Measurements from ENCODE around the gene CDH22. TPM values are rescaled to one million over a fixed set of nuclear protein-coding genes. Genes with fewer than 3 reads are reported as not detected.
A peak's percentile ranks its signal among the peaks of the same experiment; 100 is the strongest.

Gene CDH22
- polyA plus RNA-seq, 1 donor from 2014 or later = 2.1 TPM

- no peak overlapping the region for H3K27ac ChIP-seq (ENCODE audit: low read length)
- H3K9ac ChIP-seq (ENCODE audit: low read length) = no peak overlapping the region
- no peaks in the 10 kb centered on the region for H4K20me1 ChIP-seq (ENCODE audit: insufficient read depth)
- H3K9me2 ChIP-seq (ENCODE audit: insufficient read depth, low read length) = no peaks in the 10 kb centered on the region
- no peaks in the 10 kb centered on the region for H3F3A ChIP-seq (ENCODE audit: insufficient read depth, low read length, poor library complexity, severe bottlenecking)
- H3K27me3 ChIP-seq (ENCODE audit: insufficient read depth, low read depth, low read length) = peaks cover 24% of the 10 kb centered on the region
- H3K4me3 ChIP-seq (ENCODE audit: low read length) = no peak overlapping the region
- H3K79me2 ChIP-seq (replicated peaks; ENCODE audit: insufficient read depth, low read length) = no peaks in the 10 kb centered on the region
- peak overlapping the region; percentile 1 for H3K4me2 ChIP-seq (ENCODE audit: low read length)
- no peaks in the 10 kb centered on the region for H3K36me3 ChIP-seq (ENCODE audit: insufficient read depth, low read length)
- TF ChIP-seq CTCF (IDR thresholded peaks at IDR 0.05; ENCODE audit: poor library complexity, severe bottlenecking) (peak; percentile 98), EZH2 (IDR thresholded peaks at IDR 0.05; ENCODE audit: borderline replicate concordance, insufficient read depth, low read length, poor library complexity, severe bottlenecking) (no peak), RAD21 (conservative IDR thresholded peaks at IDR 0.05) (peak; percentile 99), SMC3 (conservative IDR thresholded peaks at IDR 0.05; ENCODE audit: poor library complexity) (peak; percentile 99)
- no peaks in the 10 kb centered on the region for H3K9me3 ChIP-seq (ENCODE audit: low read length)
- H2AFZ ChIP-seq (ENCODE audit: low read depth, low read length) = no peak overlapping the region
Observed at GRCh38 chr20:46132705-46133120, 175.6 kb downstream of the CDH22 start.

DNA sequence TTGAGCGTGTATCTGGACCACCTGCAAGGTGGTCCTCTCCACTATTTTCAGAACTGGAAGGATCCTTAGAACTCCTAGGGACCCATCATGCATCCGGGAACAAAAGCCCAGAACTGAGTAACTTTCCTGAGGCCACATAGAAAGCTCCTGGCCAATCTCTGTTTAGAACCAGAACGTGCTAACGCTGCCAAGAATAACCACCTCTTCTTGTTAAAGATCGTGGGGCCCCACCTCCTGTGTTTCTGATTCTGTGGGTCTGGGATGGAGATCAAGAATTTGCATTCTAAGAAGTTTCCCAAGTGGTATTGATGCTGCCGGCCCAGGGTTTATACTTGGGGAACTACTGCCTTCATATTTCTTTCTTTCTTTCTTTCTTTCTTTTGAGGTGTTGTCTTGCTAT is 176.9 kb downstream of the CDH22 start:
- Histone ChIP-seq H3K27me3 (ENCODE audit: insufficient read depth, low read depth, low read length) (peaks cover 24% of the 10 kb centered on the region), H3K9me2 (ENCODE audit: insufficient read depth, low read length) (no peaks in the 10 kb centered on the region), H3F3A (ENCODE audit: insufficient read depth, low read length, poor library complexity, severe bottlenecking) (no peaks in the 10 kb centered on the region), H3K27ac (ENCODE audit: low read length) (no peak overlapping the region), H3K4me3 (ENCODE audit: low read length) (no peak overlapping the region), H2AFZ (ENCODE audit: low read depth, low read length) (no peak overlapping the region), H4K20me1 (ENCODE audit: insufficient read depth) (no peaks in the 10 kb centered on the region), H3K9me3 (ENCODE audit: low read length) (no peaks in the 10 kb centered on the region), H3K36me3 (ENCODE audit: insufficient read depth, low read length) (no peaks in the 10 kb centered on the region), H3K4me2 (ENCODE audit: low read length) (no peak overlapping the region), H3K9ac (ENCODE audit: low read length) (no peak overlapping the region), H3K79me2 (replicated peaks; ENCODE audit: insufficient read depth, low read length) (no peaks in the 10 kb centered on the region)
- TF ChIP-seq MXI1 (conservative IDR thresholded peaks at IDR 0.05; ENCODE audit: poor library complexity, severe bottlenecking) (no peak), TAF1 (IDR thresholded peaks at IDR 0.05; ENCODE audit: low read depth) (no peak), REST (IDR thresholded peaks at IDR 0.05; ENCODE audit: borderline replicate concordance) (no peak), SMC3 (conservative IDR thresholded peaks at IDR 0.05; ENCODE audit: poor library complexity) (no peak), POLR2AphosphoS5 (IDR thresholded peaks at IDR 0.05) (no peak), CTCF (IDR thresholded peaks at IDR 0.05; ENCODE audit: poor library complexity, severe bottlenecking) (no peak), EP300 (conservative IDR thresholded peaks at IDR 0.05; ENCODE audit: poor library complexity, severe bottlenecking) (no peak), RAD21 (conservative IDR thresholded peaks at IDR 0.05) (no peak), EZH2 (IDR thresholded peaks at IDR 0.05; ENCODE audit: borderline replicate concordance, insufficient read depth, low read length, poor library complexity, severe bottlenecking) (no peak)

All from neural cell (in vitro differentiated cells).